Measurements from ENCODE around the gene MC2R. TPM values are rescaled to one million over a fixed set of nuclear protein-coding genes. Genes with fewer than 3 reads are reported as not detected.

The MC2R gene
- total and polyA plus RNA-seq, 2 of the 8 experiments (the other 6 are each of a cell fraction or from before 2014, with no cell fraction given) = not detected

DNA sequence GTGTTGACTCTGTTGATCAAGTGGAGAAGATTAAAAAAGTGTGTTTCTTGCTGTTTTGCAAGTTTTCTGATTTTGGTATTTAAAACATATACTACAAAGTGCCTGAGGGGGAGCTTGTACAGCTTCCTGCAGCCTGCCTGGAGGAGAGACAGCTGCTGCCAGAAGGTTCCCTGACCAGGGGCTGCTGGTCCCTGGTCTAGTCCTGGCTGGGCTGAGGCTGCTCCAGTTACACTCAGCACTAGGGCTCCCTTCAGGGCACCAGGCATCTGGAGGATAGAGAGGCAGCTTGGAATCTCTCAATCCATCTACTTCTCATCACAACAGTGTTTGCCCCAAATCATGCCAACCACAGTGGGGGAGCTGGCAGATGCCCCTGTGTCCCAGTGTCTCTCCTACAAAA, 4.8 kb downstream of the MC2R start:
- ChIA-PET POLR2A (ENCODE audit: partially characterized antibody) (no interaction called here), CTCF (ENCODE audit: partially characterized antibody) (interaction anchor here (0.8 to 2.0 kb wide), 8 partner anchors 11 to 177 kb away, joined by 3 to 6 read pairs (median 4); no protein-coding TSS in a partner anchor)
- Histone ChIP-seq H4K91ac (replicated peaks; ENCODE audit: insufficient read length, low read length) (no peak overlapping the region), H2BK5ac (ENCODE audit: low read depth, low read length) (no peak overlapping the region), H2BK120ac (replicated peaks; ENCODE audit: low read depth, low read length) (no peak overlapping the region), H2AFZ (ENCODE audit: low read length) (no peak overlapping the region), H3K4me2 (ENCODE audit: insufficient read depth in 1 of 2, low read depth in 2 of 2, low read length in 2 of 2) (no peak overlapping the region), H4K8ac (ENCODE audit: extremely low read depth, insufficient read depth, low read length) (no peak overlapping the region), H3K79me1 (ENCODE audit: low read depth, low read length) (no peaks in the 10 kb centered on the region), H3K27ac (ENCODE audit: low read depth, low read length) (no peak overlapping the region), H3K4ac (replicated peaks; ENCODE audit: insufficient read length, low read depth, low read length) (no peak overlapping the region), H3K14ac (ENCODE audit: insufficient read length) (no peak overlapping the region), H2AK5ac (ENCODE audit: low read depth, low read length) (no peak overlapping the region), H2BK15ac (ENCODE audit: low read length) (no peak overlapping the region), H3K27me3 (replicated peaks in 1 of 4; ENCODE audit: control insufficient read depth in 3 of 4, extremely low read depth in 1 of 4, insufficient read depth in 3 of 4, low read length in 3 of 4) (no peaks in the 10 kb centered on the region), H3K79me2 (ENCODE audit: control insufficient read depth in 1 of 2, insufficient read depth in 2 of 2, low read length in 2 of 2) (no peaks in the 10 kb centered on the region), H3K23ac (ENCODE audit: insufficient read length) (no peak overlapping the region), H3K23me2 (ENCODE audit: low read depth, low read length) (no peaks in the 10 kb centered on the region), H3K56ac (replicated peaks; ENCODE audit: insufficient read length, low read depth, low read length) (no peak overlapping the region), H3K18ac (ENCODE audit: extremely low read depth, low read length) (no peak overlapping the region), H4K5ac (ENCODE audit: insufficient read length, low read depth, low read length) (no peak overlapping the region), H3K9ac (replicated peaks in 1 of 4; ENCODE audit: extremely low read depth in 1 of 4, low read depth in 3 of 4, low read length in 3 of 4) (no peak overlapping the region), H3K36me3 (ENCODE audit: control insufficient read depth in 2 of 4, insufficient read depth in 4 of 4, low read length in 3 of 4) (no peaks in the 10 kb centered on the region), H2BK20ac (ENCODE audit: low read length) (no peak overlapping the region), H4K20me1 (replicated peaks in 1 of 2; ENCODE audit: control insufficient read depth in 1 of 2, insufficient read depth in 2 of 2, low read length in 2 of 2) (no peaks in the 10 kb centered on the region), H3K4me1 (replicated peaks in 1 of 4; ENCODE audit: control insufficient read depth in 3 of 4, insufficient read depth in 4 of 4, low read length in 3 of 4) (no peaks in the 10 kb centered on the region), H3K9me3 (ENCODE audit: insufficient read depth in 2 of 2, low read depth in 1 of 2, low read length in 1 of 2) (no peaks in the 10 kb centered on the region), H3K4me3 (ENCODE audit: extremely low read depth in 1 of 4, insufficient read depth in 2 of 4, low read depth in 3 of 4, low read length in 4 of 4) (no peak overlapping the region), H2BK12ac (ENCODE audit: low read depth, low read length) (no peak overlapping the region)
- TF ChIP-seq RNF2 (IDR thresholded peaks at IDR 0.05; ENCODE audit: borderline replicate concordance, low read depth, low read length, missing control alignments, poor library complexity, severe bottlenecking) (no peak), RFX5 (IDR thresholded peaks at IDR 0.05; ENCODE audit: borderline replicate concordance, low read depth, low read length) (no peak), TAF7 (optimal IDR thresholded peaks at IDR 0.05; ENCODE audit: borderline replicate concordance, low read depth, low read length) (no peak), E2F6 (IDR thresholded peaks at IDR 0.05) (no peak), ATF2 (IDR thresholded peaks at IDR 0.05; ENCODE audit: low read length) (no peak), SUZ12 (IDR thresholded peaks at IDR 0.05; ENCODE audit: low read length) (no peak), JUN (IDR thresholded peaks at IDR 0.05; ENCODE audit: low read depth, low read length) (no peak), KDM4A (IDR thresholded peaks at IDR 0.05; ENCODE audit: low read depth, low read length, severe bottlenecking) (no peak), POLR2A (IDR thresholded peaks at IDR 0.05; ENCODE audit: control extremely low read depth in 1 of 2, low read depth in 2 of 2, low read length in 2 of 2) (no peak), CBX8 (IDR thresholded peaks at IDR 0.05; ENCODE audit: borderline replicate concordance, low read depth, low read length) (no peak), GTF2F1 (IDR thresholded peaks at IDR 0.05; ENCODE audit: borderline replicate concordance, low read depth, low read length) (no peak), TEAD4 (IDR thresholded peaks at IDR 0.05; ENCODE audit: low read depth, low read length) (no peak), POU5F1 (IDR thresholded peaks at IDR 0.05; ENCODE audit: low read depth, low read length) (no peak)
- no peak for FAIRE-seq
- peak in 1 of 2 experiments; percentile 34 for DNase-seq (ENCODE audit: low read depth in 1 of 2, low spot score in 2 of 2)
